PC-9 (cell line): ENCODE measurements around the gene C5orf34.

Experiments used
- EZH2 ChIP-seq: fragments of 200-600 bp; sonication (generic); IDR thresholded peaks from 2 replicates; pipeline ENCODE4 v1.8.0; 2017; ENCODE audit warnings: antibody characterized with exemption, low read depth
- TF ChIP-seq, protein P1 (sequence below): fragments of 200-600 bp; sonication (generic); conservative IDR thresholded peaks from 2 replicates; pipeline ENCODE4 v1.6.1; 2017; ENCODE audit warnings: mixed run types, antibody characterized with exemption, mild to moderate bottlenecking, moderate library complexity

DNA sequence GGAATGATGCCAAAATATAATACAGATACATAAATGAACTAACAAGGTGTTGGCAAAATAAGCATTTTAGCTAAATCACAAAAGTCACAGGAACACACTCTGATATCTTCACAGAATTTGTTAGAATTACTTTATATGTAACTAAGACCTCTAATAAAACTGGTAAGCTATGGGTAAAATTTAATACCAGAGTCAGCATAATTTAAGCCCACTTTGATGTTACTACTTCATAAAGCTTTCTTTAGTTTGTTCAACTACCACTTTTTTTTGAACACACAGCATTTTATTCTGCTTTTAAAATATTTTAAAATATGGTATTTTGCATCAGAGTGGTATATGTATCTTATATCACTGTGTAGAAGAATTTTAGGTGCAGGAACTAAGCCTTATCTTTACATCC is 22.0 kb upstream of the C5orf34 start:
- TF ChIP-seq, protein P1, sequence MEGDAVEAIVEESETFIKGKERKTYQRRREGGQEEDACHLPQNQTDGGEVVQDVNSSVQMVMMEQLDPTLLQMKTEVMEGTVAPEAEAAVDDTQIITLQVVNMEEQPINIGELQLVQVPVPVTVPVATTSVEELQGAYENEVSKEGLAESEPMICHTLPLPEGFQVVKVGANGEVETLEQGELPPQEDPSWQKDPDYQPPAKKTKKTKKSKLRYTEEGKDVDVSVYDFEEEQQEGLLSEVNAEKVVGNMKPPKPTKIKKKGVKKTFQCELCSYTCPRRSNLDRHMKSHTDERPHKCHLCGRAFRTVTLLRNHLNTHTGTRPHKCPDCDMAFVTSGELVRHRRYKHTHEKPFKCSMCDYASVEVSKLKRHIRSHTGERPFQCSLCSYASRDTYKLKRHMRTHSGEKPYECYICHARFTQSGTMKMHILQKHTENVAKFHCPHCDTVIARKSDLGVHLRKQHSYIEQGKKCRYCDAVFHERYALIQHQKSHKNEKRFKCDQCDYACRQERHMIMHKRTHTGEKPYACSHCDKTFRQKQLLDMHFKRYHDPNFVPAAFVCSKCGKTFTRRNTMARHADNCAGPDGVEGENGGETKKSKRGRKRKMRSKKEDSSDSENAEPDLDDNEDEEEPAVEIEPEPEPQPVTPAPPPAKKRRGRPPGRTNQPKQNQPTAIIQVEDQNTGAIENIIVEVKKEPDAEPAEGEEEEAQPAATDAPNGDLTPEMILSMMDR = no peak
- TF ChIP-seq EZH2 = no peak
